Measurements from ENCODE around the gene AGMO. TPM values are rescaled to one million over a fixed set of nuclear protein-coding genes. Genes with fewer than 3 reads are reported as not detected.

Gene AGMO
- total RNA-seq, 1 experiment from 2014 or later: not detected

- ATAC-seq (no peak), DNase-seq (ENCODE audit: low read depth, low spot score) (no peak)
- Histone ChIP-seq H3K4me1 (ENCODE audit: control insufficient read depth in 1 of 2, insufficient read depth in 2 of 2, low read length in 2 of 2) (no peaks in the 10 kb centered on the region), H3K36me3 (ENCODE audit: control insufficient read depth in 1 of 2, insufficient read depth in 2 of 2, low read length in 2 of 2) (no peaks in the 10 kb centered on the region), H3K4me2 (ENCODE audit: low read length) (no peak overlapping the region), H3K9ac (ENCODE audit: low read length) (no peak overlapping the region), H3K27me3 (ENCODE audit: insufficient read depth, low read length) (no peaks in the 10 kb centered on the region), H3K79me2 (ENCODE audit: insufficient read depth, low read length) (no peaks in the 10 kb centered on the region), H3K9me3 (ENCODE audit: control insufficient read depth in 1 of 2, insufficient read depth in 1 of 2, low read depth in 1 of 2, low read length in 2 of 2) (no peaks in the 10 kb centered on the region), H2AFZ (ENCODE audit: low read depth, low read length, poor library complexity, severe bottlenecking) (no peak overlapping the region), H4K20me1 (ENCODE audit: insufficient read depth) (no peaks in the 10 kb centered on the region), H3K27ac (ENCODE audit: low read depth, low read length) (no peak overlapping the region), H3K4me3 (replicated peaks in 1 of 2; ENCODE audit: low read depth in 1 of 2, low read length in 2 of 2) (no peak overlapping the region), H3K9me2 (ENCODE audit: insufficient read depth) (no peaks in the 10 kb centered on the region)
- TF ChIP-seq REST (IDR thresholded peaks at IDR 0.05; ENCODE audit: low read depth) (no peak), FOSL1 (IDR thresholded peaks at IDR 0.05; ENCODE audit: low read depth) (no peak), POLR2A (IDR thresholded peaks at IDR 0.05; ENCODE audit: borderline replicate concordance, extremely low read depth, insufficient read depth, insufficient read length) (no peak), RAD21 (IDR thresholded peaks at IDR 0.05; ENCODE audit: low read depth) (no peak), ZBTB33 (IDR thresholded peaks at IDR 0.05; ENCODE audit: extremely low read depth, insufficient replicate concordance, low read length) (no peak), CEBPB (IDR thresholded peaks at IDR 0.05; ENCODE audit: low read depth) (no peak)
- CTCF ChIA-PET: no interaction called here
- POLR2A ChIA-PET: no interaction called here
- intact Hi-C loops (cut with micrococcal nuclease): no loop called here
- RAD21 ChIA-PET (ENCODE audit: low non-redundant PET in 1 of 2, low total read pairs in 2 of 2, uncharacterized antibody in 2 of 2, unreplicated experiment in 2 of 2): no interaction called here
- BruUV-seq (replicated peaks): no TSS peak
These were observed 45.9 kb upstream of the AGMO start for GRCh38 chr7:15607529-15608210.
